Left kidney (tissue), 2 donors: ENCODE data around the gene HOXA6. TPM values are rescaled to one million over a fixed set of nuclear protein-coding genes. Genes with fewer than 3 reads are reported as not detected.

Experiments
- DNase-seq: peaks from one replicate; pipeline ENCODE4 v3.0.0-alpha.2; 2013
- polyA plus RNA-seq: library from polyadenylated mRNA; unstranded; fragments of 120-200 nt; gene quantifications from one replicate; pipeline ENCODE4 v1.2.1, GENCODE V29; 2013; ENCODE audit not compliant: insufficient read length

Gene HOXA6
- polyA plus RNA-seq, 1 donor: 26.5 TPM

DNA sequence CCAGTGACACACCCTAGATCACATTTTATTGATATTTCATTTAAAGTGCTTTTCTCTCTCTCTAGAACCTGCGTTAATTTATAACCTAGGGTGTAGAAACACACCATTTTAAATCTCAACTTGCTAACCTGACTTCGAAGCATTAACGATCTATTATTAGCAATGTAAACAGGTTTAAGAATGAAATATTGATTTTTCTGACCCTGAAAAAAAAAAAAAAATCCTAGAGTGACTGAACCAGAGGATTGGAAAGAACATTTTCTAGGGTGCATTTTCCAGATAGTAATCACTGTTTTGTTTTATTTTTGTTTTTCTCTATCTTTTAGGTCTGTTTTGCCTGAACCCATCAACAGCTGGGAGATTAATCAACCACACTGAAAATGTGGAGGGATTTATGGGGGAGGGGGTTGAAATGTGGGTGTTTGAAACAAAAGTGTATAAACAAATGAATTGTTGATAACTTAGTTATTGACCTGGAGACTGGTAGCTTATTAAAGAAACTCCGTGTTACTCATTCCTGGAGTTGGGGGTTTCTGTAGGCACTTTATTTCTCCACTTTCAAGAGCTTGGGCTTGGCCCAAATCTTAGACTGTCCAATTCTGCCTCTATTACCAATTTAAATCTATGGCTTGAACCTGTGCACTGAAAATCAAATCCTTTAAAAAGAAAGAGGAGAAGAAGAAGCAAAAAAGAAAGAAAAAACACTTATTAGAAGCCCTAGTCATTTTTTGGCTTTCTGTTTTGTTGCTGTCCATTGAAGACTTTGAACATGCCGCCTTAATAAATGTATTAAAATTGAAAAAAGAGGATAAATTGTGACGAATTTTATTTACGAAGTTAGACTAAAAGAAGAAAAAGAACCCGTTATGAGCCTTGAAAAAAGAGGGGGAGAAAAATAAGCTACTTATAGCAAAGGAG is 47.9 kb downstream of the HOXA6 start:
- peak; percentile 36 for DNase-seq

DNA sequence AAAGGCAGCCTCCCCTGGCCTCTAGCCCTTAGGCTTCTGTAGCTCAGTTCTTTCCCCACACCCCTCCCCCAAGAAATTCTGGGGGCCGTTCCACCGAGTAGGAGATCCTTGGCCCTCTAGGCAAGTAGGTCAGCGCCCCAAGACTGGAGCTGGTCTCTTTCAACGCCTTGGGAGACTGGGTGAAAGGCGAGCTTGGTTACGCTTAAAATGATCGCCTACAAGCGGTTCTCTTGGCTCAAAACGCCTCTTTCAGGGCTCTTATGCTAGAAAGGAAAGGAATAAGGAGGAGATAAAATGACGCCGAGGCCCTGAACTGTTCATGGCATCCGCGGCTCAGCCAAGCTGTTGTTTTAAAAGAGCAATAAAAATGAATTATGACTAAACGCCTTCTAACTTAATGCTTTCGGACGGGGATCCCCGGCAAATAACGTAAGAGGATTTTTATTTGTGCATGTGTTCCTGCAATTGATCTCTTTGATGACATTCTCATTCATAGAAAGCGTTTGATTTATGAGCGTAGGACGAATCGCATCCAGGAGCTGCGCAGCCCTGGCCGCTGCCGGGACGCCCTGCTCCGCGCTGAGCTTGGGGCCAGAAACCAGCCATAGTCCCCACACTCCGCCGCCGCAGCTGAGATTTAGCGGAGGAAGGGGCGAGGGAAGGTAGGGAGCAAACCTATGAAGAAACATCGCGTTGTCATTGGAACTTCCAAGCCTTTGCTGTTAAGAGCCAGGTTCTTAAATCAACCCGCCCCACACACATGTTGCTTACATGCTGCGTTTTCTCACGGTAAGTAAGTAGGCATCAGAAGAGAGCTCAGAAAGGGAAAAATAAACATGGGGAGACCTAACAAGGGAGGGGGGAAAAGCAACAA is 48.8 kb downstream of the HOXA6 start:
- DNase-seq: peak; percentile 89

DNA sequence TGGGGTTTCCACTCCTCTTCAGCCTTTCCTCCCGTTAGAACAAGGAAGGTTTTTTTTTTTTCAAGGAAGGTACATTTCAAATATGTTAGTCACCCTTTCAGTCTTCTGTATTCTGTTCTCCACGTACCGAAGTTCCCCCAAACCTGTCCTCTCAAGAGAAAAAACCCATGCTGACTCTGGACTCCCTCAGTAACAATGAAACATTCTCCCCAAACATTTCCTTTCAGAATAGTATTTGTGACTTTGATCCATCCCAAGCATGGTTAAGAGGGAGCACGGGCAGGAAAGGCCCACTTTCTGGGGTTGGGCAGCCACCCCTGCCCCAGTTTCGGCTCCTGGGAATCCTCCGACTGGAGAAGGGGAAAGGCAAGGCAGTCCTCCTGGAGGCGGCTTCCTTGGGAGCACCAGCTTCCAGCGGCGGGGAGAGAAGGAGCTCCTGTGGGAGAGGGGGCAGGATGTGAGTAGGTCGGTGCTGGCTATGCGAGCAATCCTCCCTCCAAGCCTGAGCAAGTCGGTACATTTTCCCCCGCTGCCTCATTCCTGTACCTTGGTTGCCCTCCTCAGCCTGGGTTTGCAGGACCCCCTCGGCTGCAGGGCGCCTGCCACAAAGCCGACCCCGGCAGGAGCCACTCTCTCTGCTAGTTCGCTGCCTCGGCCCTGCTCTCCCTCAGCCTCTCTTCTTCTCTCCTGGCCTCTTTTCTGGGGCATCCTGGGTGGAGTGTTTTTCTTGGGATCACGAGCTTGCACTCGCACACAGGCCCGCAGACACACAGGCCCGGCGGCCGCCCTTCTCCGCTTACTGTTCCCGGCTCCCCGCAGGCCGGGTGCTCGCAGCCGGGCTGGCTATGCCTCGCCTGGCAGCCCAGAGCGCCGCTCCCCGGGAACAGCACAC is 49.6 kb downstream of the HOXA6 start:
- peak; percentile 20 for DNase-seq

- peak; percentile 61 for DNase-seq
Observed at GRCh38 chr7:27096768-27097514, 50.6 kb downstream of the HOXA6 start.

GRCh38 chr7:27095897-27096767 is 51.4 kb downstream of the HOXA6 start, which contains the start of gene HOXA1:
TSS of gene HOXA1 (minus strand) at chr7:27096000. CDS start at chr7:27095912, 88 bp downstream.
- peak; percentile 90 for DNase-seq

Other genes starting within 250 kb of the HOXA6 start
- 3.4 TPM for gene HOXA1, start 51.8 kb downstream of the HOXA6 start, polyA plus RNA-seq
- 13.9 TPM for gene HOXA2, start 45.1 kb downstream of the HOXA6 start, polyA plus RNA-seq
- 28.6 TPM for gene HOXA4, start 17.0 kb downstream of the HOXA6 start, polyA plus RNA-seq
- gene HOXA5, start 4.1 kb downstream of the HOXA6 start, polyA plus RNA-seq: 76.0 TPM
- gene HOXA3, start 4.8 kb upstream of the HOXA6 start, polyA plus RNA-seq: 47.9 TPM
- gene HOXA7, start 8.9 kb upstream of the HOXA6 start, polyA plus RNA-seq: 22.7 TPM
- 124 TPM for gene HOXA9, start 17.8 kb upstream of the HOXA6 start, polyA plus RNA-seq
- gene HOXA10, start 26.5 kb upstream of the HOXA6 start, polyA plus RNA-seq: 137 TPM
- gene HOXA11, start 37.5 kb upstream of the HOXA6 start, polyA plus RNA-seq: 32.2 TPM
- gene HOXA13, start 52.3 kb upstream of the HOXA6 start, polyA plus RNA-seq: not detected
- 0.07 TPM for gene EVX1, start 95.0 kb upstream of the HOXA6 start, polyA plus RNA-seq